ENCODE data around the gene CSF3R. TPM values are rescaled to one million over a fixed set of nuclear protein-coding genes. Genes with fewer than 3 reads are reported as not detected.

CSF3R gene
- total and polyA plus RNA-seq, 2 donors (not counting 3 experiments of a cell fraction or from before 2014, with no cell fraction given), result not detected

DNA sequence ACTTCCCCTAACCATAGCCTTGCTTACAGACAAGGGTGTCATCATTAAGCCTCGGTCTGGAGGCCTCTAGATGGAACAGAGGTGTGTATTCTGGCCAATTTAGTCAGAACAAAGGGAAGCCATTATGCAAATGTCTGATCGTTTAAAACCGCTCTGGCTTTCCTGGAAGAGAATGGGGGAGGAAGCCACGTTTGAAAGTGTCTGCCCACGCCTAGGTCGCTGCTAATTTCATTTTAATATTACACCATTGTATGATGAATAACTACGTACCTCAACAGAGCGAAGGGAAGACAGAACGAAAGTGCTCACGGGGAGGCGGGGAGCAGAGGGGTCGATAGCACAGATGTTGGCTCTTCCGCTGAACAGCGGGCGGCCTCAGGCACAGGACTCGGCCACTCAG, 41.1 kb upstream of the CSF3R start:
- H3K9ac ChIP-seq (replicated peaks; ENCODE audit: extremely low read depth, insufficient read depth, low read length), result no peak overlapping the region
- CTCF ChIA-PET, result no interaction called here
- POLR2A ChIA-PET, result no interaction called here
- intact Hi-C loops (cut with micrococcal nuclease), result no loop called here
- BruUV-seq (replicated peaks), result no TSS peak
- H3K4me1 ChIP-seq (ENCODE audit: control insufficient read depth, extremely low read depth, insufficient read depth, low read length), result no peaks in the 10 kb centered on the region
- TF ChIP-seq, protein P1, sequence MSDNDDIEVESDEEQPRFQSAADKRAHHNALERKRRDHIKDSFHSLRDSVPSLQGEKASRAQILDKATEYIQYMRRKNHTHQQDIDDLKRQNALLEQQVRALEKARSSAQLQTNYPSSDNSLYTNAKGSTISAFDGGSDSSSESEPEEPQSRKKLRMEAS (IDR thresholded peaks at IDR 0.05; ENCODE audit: insufficient read depth, insufficient read length), result no peak
- TF ChIP-seq EZH2 (IDR thresholded peaks at IDR 0.05; ENCODE audit: borderline replicate concordance, low read depth, low read length, severe bottlenecking) (no peak), JUN (IDR thresholded peaks at IDR 0.05; ENCODE audit: borderline replicate concordance, insufficient read depth, insufficient read length, low read depth) (no peak), MYC (IDR thresholded peaks at IDR 0.05; ENCODE audit: low read depth, low read length) (no peak), POLR2AphosphoS5 (IDR thresholded peaks at IDR 0.05; ENCODE audit: insufficient read depth, low read depth, low read length) (no peak), POLR2A (IDR thresholded peaks at IDR 0.05; ENCODE audit: low read depth, low read length) (no peak), GATA2 (IDR thresholded peaks at IDR 0.05; ENCODE audit: insufficient read depth, insufficient read length, low read depth, low read length) (no peak), FOS (IDR thresholded peaks at IDR 0.05; ENCODE audit: borderline replicate concordance, insufficient read depth, low read length) (no peak)
- TF ChIP-seq, protein P2, sequence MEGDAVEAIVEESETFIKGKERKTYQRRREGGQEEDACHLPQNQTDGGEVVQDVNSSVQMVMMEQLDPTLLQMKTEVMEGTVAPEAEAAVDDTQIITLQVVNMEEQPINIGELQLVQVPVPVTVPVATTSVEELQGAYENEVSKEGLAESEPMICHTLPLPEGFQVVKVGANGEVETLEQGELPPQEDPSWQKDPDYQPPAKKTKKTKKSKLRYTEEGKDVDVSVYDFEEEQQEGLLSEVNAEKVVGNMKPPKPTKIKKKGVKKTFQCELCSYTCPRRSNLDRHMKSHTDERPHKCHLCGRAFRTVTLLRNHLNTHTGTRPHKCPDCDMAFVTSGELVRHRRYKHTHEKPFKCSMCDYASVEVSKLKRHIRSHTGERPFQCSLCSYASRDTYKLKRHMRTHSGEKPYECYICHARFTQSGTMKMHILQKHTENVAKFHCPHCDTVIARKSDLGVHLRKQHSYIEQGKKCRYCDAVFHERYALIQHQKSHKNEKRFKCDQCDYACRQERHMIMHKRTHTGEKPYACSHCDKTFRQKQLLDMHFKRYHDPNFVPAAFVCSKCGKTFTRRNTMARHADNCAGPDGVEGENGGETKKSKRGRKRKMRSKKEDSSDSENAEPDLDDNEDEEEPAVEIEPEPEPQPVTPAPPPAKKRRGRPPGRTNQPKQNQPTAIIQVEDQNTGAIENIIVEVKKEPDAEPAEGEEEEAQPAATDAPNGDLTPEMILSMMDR (IDR thresholded peaks at IDR 0.05; ENCODE audit: extremely low read depth in 1 of 2, insufficient read depth in 1 of 2, low read depth in 1 of 2, low read length in 2 of 2), result no peak
- no peaks in the 10 kb centered on the region for H4K20me1 ChIP-seq (replicated peaks; ENCODE audit: control insufficient read depth, extremely low read depth, insufficient read depth, low read length)
- H3K79me2 ChIP-seq (ENCODE audit: control insufficient read depth, insufficient read depth, low read length), result no peaks in the 10 kb centered on the region
- DNase-seq (ENCODE audit: low read depth, low spot score) (no peak), FAIRE-seq (no peak)
- H3K36me3 ChIP-seq (ENCODE audit: control insufficient read depth in 2 of 2, extremely low read depth in 1 of 2, insufficient read depth in 2 of 2, low read length in 2 of 2), result no peaks in the 10 kb centered on the region
- dilution Hi-C loops (cut with MboI; ENCODE audit: extremely low pct_ligation_motif_present, low sequenced_read_pairs), result no loop called here
- no peaks in the 10 kb centered on the region for H3K9me3 ChIP-seq (replicated peaks; ENCODE audit: control insufficient read depth, insufficient read depth, low read length)
- no peaks in the 10 kb centered on the region for H3K27me3 ChIP-seq (ENCODE audit: control insufficient read depth in 2 of 2, insufficient read depth in 2 of 2, low read length in 2 of 2)
- H3K9me1 ChIP-seq (replicated peaks; ENCODE audit: control insufficient read depth, extremely low read depth, insufficient read depth, low read length), result no peaks in the 10 kb centered on the region
- H3K4me2 ChIP-seq (ENCODE audit: insufficient read depth, low read length), result no peak overlapping the region
- no peak overlapping the region for H2AFZ ChIP-seq (ENCODE audit: low read depth, low read length)
- no peak overlapping the region for H3K27ac ChIP-seq (ENCODE audit: insufficient read depth, low read depth, low read length)
- H3K4me3 ChIP-seq (replicated peaks in 1 of 3; ENCODE audit: insufficient read depth in 1 of 3, low read depth in 1 of 3, low read length in 3 of 3), result no peak overlapping the region

All from endothelial cell of umbilical vein (primary cell).